DMS79 treated with DMSO at 0.1 percent for 48 hours (cell line): ENCODE measurements around the gene CD40.
"Not testable (repeated sequence)": the region's sequence is repeated elsewhere in the genome, so short reads cannot be mapped to it uniquely, and the experiment has no call there.

Experiments used
- DNase-seq: peaks from one replicate; lab custom pipeline; 2025; lab: John Stamatoyannopoulos, UW

The CD40 gene

GRCh38 chr20:46093531-46093930, 24.6 kb upstream of the CD40 start:
- DNase-seq: no peak

GRCh38 chr20:46099491-46100287, 18.4 kb upstream of the CD40 start:
- no peak for DNase-seq

GRCh38 chr20:46100444-46100843, 17.7 kb upstream of the CD40 start:
- DNase-seq: not testable (repeated sequence)

GRCh38 chr20:46100988-46101387, 17.1 kb upstream of the CD40 start:
- DNase-seq: no peak

GRCh38 chr20:46101957-46102356, 16.2 kb upstream of the CD40 start:
- no peak for DNase-seq

GRCh38 chr20:46102940-46103339, 15.2 kb upstream of the CD40 start:
- DNase-seq: no peak

- DNase-seq: no peak
These were observed 13.9 kb upstream of the CD40 start for GRCh38 chr20:46104262-46104661.

- no peak for DNase-seq
These were observed 11.1 kb upstream of the CD40 start for GRCh38 chr20:46107061-46107460.

- no peak for DNase-seq
These were observed 9.7 kb upstream of the CD40 start for GRCh38 chr20:46108435-46108841.

- no peak for DNase-seq
These were observed 9.1 kb upstream of the CD40 start for GRCh38 chr20:46108976-46109375.

GRCh38 chr20:46111028-46111835, 6.9 kb upstream of the CD40 start:
- DNase-seq: no peak

- DNase-seq: no peak
These were observed 6.3 kb upstream of the CD40 start for GRCh38 chr20:46111836-46112212.

- no peak for DNase-seq
These were observed 5.5 kb upstream of the CD40 start for GRCh38 chr20:46112430-46113112.

- DNase-seq: no peak
These were observed 5.0 kb upstream of the CD40 start for GRCh38 chr20:46113113-46113470.

GRCh38 chr20:46114449-46114848, 3.7 kb upstream of the CD40 start:
- DNase-seq: no peak

- no peak for DNase-seq
These were observed 437 bp downstream of the CD40 start for GRCh38 chr20:46118481-46119020.

- DNase-seq: no peak
These were observed 973 bp downstream of the CD40 start for GRCh38 chr20:46119028-46119546.

GRCh38 chr20:46119547-46119946, 1.4 kb downstream of the CD40 start:
- no peak for DNase-seq

- DNase-seq: no peak
These were observed 2.0 kb downstream of the CD40 start for GRCh38 chr20:46120136-46120535.

- DNase-seq: no peak
These were observed 3.2 kb downstream of the CD40 start for GRCh38 chr20:46121184-46121930.

GRCh38 chr20:46122071-46122470, 4.0 kb downstream of the CD40 start:
- no peak for DNase-seq
